ENCODE results near the gene HSPB7. TPM values are rescaled to one million over a fixed set of nuclear protein-coding genes. Genes with fewer than 3 reads are reported as not detected.
"Not testable (repeated sequence)": the region's sequence is repeated elsewhere in the genome, so short reads cannot be mapped to it uniquely, and the experiment has no call there.

The HSPB7 gene
- total RNA-seq, 1 donor from 2014 or later = 10.7 TPM

- no peaks in the 10 kb centered on the region for H3K36me3 ChIP-seq
- no peak within 1 kb of the TSS for H3K27ac ChIP-seq
- peaks cover 1% of the 10 kb centered on the region for H3K4me1 ChIP-seq
- intact Hi-C loops (cut with DNase I) = no loop called here
- ATAC-seq (peak; percentile 47), DNase-seq (no peak)
- no peak for TF ChIP-seq CTCF (IDR thresholded peaks at IDR 0.05)
- H3K9me3 ChIP-seq = no peaks in the 10 kb centered on the region
- H3K27me3 ChIP-seq = no peaks in the 10 kb centered on the region
- no peak within 1 kb of the TSS for H3K4me3 ChIP-seq
Observed at GRCh38 chr1:16043521-16043920, 25.7 kb upstream of the HSPB7 start, which contains the start of gene CLCNKB. Gene CLCNKB, plus strand, starts transcription at chr1:16043782. Its CDS starts 711 bp downstream, at chr1:16044493.

GRCh38 chr1:16042654-16043053 is 24.8 kb upstream of the HSPB7 start:
- DNase-seq; H3K9me3 ChIP-seq; H3K27me3 ChIP-seq; H3K36me3 ChIP-seq; H3K4me1 ChIP-seq; ATAC-seq; H3K27ac ChIP-seq; H3K4me3 ChIP-seq; intact Hi-C loops (cut with DNase I): not testable (repeated sequence)

GRCh38 chr1:16042096-16042495 is 24.3 kb upstream of the HSPB7 start:
- Histone ChIP-seq H3K36me3 (no peaks in the 10 kb centered on the region), H3K4me1 (no peaks in the 10 kb centered on the region), H3K27me3 (no peaks in the 10 kb centered on the region), H3K27ac (no peak overlapping the region), H3K4me3 (no peak overlapping the region), H3K9me3 (no peaks in the 10 kb centered on the region)
- no peak for DNase-seq
- TF ChIP-seq CTCF (IDR thresholded peaks at IDR 0.05) = no peak
- intact Hi-C loops (cut with DNase I) = no loop called here
- no peak for ATAC-seq

GRCh38 chr1:16041200-16041599 is 23.4 kb upstream of the HSPB7 start:
- Histone ChIP-seq H3K36me3 (no peaks in the 10 kb centered on the region), H3K4me1 (no peaks in the 10 kb centered on the region), H3K9me3 (no peaks in the 10 kb centered on the region), H3K27ac (no peak overlapping the region), H3K4me3 (no peak overlapping the region), H3K27me3 (no peaks in the 10 kb centered on the region)
- intact Hi-C loops (cut with DNase I) = no loop called here
- no peak for TF ChIP-seq CTCF (IDR thresholded peaks at IDR 0.05)
- no peak for DNase-seq
- ATAC-seq = no peak

- intact Hi-C loops (cut with DNase I) = not testable (repeated sequence)
Observed at GRCh38 chr1:16039871-16040270, 22.0 kb upstream of the HSPB7 start.

GRCh38 chr1:16038620-16038912 is 20.7 kb upstream of the HSPB7 start:
- H3K27me3 ChIP-seq = no peaks in the 10 kb centered on the region
- intact Hi-C loops (cut with DNase I) = no loop called here
- H3K4me3 ChIP-seq = no peak overlapping the region
- no peaks in the 10 kb centered on the region for H3K4me1 ChIP-seq
- no peak for TF ChIP-seq CTCF (IDR thresholded peaks at IDR 0.05)
- no peaks in the 10 kb centered on the region for H3K9me3 ChIP-seq
- H3K27ac ChIP-seq = no peak overlapping the region
- ATAC-seq (no peak), DNase-seq (no peak)
- H3K36me3 ChIP-seq = no peaks in the 10 kb centered on the region

More at GRCh38 chr1:16039871-16040270, 22.0 kb upstream of the HSPB7 start:
- H3K36me3 ChIP-seq, H3K4me3 ChIP-seq, H3K9me3 ChIP-seq, ATAC-seq, H3K27ac ChIP-seq, DNase-seq, H3K27me3 ChIP-seq, H3K4me1 ChIP-seq: not testable (repeated sequence)

GRCh38 chr1:16036461-16036860 is 18.6 kb upstream of the HSPB7 start:
- H3K27ac ChIP-seq; DNase-seq; intact Hi-C loops (cut with DNase I); H3K9me3 ChIP-seq; ATAC-seq; H3K4me1 ChIP-seq; H3K36me3 ChIP-seq; H3K27me3 ChIP-seq; H3K4me3 ChIP-seq: not testable (repeated sequence)

GRCh38 chr1:16033103-16033632 is 15.3 kb upstream of the HSPB7 start:
- H3K27ac ChIP-seq; H3K36me3 ChIP-seq; H3K4me3 ChIP-seq; intact Hi-C loops (cut with DNase I); H3K4me1 ChIP-seq; DNase-seq; H3K9me3 ChIP-seq; H3K27me3 ChIP-seq; ATAC-seq: not testable (repeated sequence)

All from upper lobe of right lung (tissue), 1 donor.